ENCODE data around the gene RAPGEF2.

DNA sequence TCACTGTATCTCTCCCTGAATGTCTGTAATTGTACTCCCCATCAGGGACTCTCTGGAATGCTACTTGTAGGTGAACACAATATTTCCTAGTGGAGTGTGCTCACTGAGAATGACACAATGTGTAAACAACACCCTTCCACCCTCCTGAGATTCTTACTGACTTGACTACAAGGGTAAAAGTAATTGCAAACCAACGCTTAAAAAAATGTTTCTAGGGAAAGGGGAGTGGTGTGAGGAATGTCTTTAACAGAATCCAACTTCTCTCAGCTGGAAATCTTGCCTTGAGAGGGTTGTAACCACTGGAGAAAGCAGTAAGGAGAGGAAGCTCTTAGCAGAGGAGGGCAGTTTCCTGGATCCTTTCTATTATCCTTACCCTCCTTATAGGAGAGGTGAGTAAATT is 5.1 kb upstream of the RAPGEF2 start:
- TF ChIP-seq ARNTL (CRISPR knock-in tag; IDR thresholded peaks at IDR 0.05; ENCODE audit: borderline replicate concordance, low read depth) (no peak), CSDC2 (CRISPR knock-in tag; IDR thresholded peaks at IDR 0.05) (no peak), ZNF8 (CRISPR knock-in tag; IDR thresholded peaks at IDR 0.05) (no peak), TCF4 (CRISPR knock-in tag; IDR thresholded peaks at IDR 0.05; ENCODE audit: borderline replicate concordance) (no peak)
- TF ChIP-seq, protein P1, sequence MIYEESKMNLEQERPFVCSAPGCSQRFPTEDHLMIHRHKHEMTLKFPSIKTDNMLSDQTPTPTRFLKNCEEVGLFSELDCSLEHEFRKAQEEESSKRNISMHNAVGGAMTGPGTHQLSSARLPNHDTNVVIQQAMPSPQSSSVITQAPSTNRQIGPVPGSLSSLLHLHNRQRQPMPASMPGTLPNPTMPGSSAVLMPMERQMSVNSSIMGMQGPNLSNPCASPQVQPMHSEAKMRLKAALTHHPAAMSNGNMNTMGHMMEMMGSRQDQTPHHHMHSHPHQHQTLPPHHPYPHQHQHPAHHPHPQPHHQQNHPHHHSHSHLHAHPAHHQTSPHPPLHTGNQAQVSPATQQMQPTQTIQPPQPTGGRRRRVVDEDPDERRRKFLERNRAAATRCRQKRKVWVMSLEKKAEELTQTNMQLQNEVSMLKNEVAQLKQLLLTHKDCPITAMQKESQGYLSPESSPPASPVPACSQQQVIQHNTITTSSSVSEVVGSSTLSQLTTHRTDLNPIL (CRISPR knock-in tag; IDR thresholded peaks at IDR 0.05; ENCODE audit: low read depth): no peak
